Gastrocnemius medialis (tissue), 4 donors: ENCODE measurements around the gene HS6ST2.

Experiments used
- CTCF ChIP-seq, 5 experiments: fragments of 450-650 bp in 3 of 5; fragments of 200-600 bp in 2 of 5; sonication (generic) in 2 of 5; IDR thresholded peaks in 4 of 5; conservative IDR thresholded peaks in 1 of 5; 1 replicate in 4 of 5; 2 replicates in 1 of 5; pipeline ENCODE4 v1.5.1; 2016 to 2019; ENCODE audit warnings: antibody characterized with exemption in 5 of 5, mild to moderate bottlenecking in 3 of 5, moderate library complexity in 3 of 5
- POLR2A ChIP-seq, 2 donors: fragments of 450-650 bp; IDR thresholded peaks; one replicate each; pipeline ENCODE4 v1.6.1; 2017; ENCODE audit warnings: antibody characterized with exemption in 2 of 2, mild to moderate bottlenecking in 2 of 2, moderate library complexity in 2 of 2

DNA sequence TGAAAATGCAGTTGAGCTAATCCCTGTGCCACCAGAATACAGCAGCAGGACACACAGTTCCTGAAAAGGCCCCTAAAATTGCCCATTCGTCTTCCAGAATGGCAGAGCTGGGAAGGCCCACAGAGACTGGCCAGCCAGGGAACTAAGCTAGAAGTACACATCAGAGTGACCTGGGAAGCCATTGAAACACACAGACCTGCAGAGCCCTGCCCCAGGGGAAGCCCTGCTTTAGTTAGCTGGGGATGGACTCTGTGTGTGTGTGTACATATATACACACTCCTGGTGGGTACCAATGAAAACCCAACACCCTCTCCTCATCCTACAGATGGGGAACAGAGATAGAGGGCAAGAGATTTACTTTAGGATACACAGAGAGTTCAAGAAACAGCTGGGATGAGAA is 227.7 kb downstream of the HS6ST2 start:
- TF ChIP-seq CTCF (IDR thresholded peaks at IDR 0.05 in 4 of 5, conservative IDR thresholded peaks at IDR 0.05 in 1 of 5), result no peak
- TF ChIP-seq POLR2A (IDR thresholded peaks at IDR 0.05), result no peak
